WTC11 (cell line): Measurements from ENCODE around the gene SOS2. TPM values are rescaled to one million over a fixed set of nuclear protein-coding genes. Genes with fewer than 3 reads are reported as not detected.

ENCODE experiments used
- ATAC-seq: fragments of 200-7000 bp; cut with Tn5 transposase; 2 replicates; pipeline ENCODE4 v1.10.0; 2021; ENCODE audit warnings: mild to moderate bottlenecking, moderate library complexity
- CTCF ChIA-PET: fragments of 300-600 bp; sonication (Branson Sonifier 250); formaldehyde crosslinking; loops from one replicate; lab custom pipeline; 2021; ENCODE audit warnings: antibody characterized with exemption; lab: Charles Lee
- POLR2A ChIA-PET: fragments of 350-600 bp; sonication (Branson Sonifier 250); formaldehyde crosslinking; loops from one replicate; lab custom pipeline; 2021; ENCODE audit warnings: antibody characterized with exemption; lab: Charles Lee
- DNase-seq: peaks from one replicate; pipeline ENCODE4 v3.0.0; 2021; ENCODE audit warnings: low spot score
- H3K27ac Mint-ChIP-seq: 2 replicates; pipeline ENCODE4 v1.8.0; 2021; ENCODE audit warnings: mixed read lengths
- H3K27me3 Mint-ChIP-seq: 2 replicates; pipeline ENCODE4 v1.8.0; 2021; ENCODE audit warnings: low read depth, mild to moderate bottlenecking, moderate library complexity, mixed read lengths
- H3K36me3 Mint-ChIP-seq: 2 replicates; pipeline ENCODE4 v1.8.0; 2021; ENCODE audit warnings: mixed read lengths
- H3K4me1 Mint-ChIP-seq: 2 replicates; pipeline ENCODE4 v1.8.0; 2022; ENCODE audit warnings: mixed read lengths
- H3K4me3 Mint-ChIP-seq: 2 replicates; pipeline ENCODE4 v1.8.0; 2021; ENCODE audit warnings: mild to moderate bottlenecking, moderate library complexity, mixed read lengths
- H3K9me3 Mint-ChIP-seq: 2 replicates; pipeline ENCODE4 v1.8.0; 2021; ENCODE audit warnings: mixed read lengths
- ATF2 ChIP-seq: sonication (generic); formaldehyde crosslinking; IDR thresholded peaks from 2 replicates; pipeline ENCODE4 v1.8.1; 2022; ENCODE audit warnings: low read depth, missing genetic modification reagents, borderline replicate concordance
- ATF6 ChIP-seq: sonication (generic); formaldehyde crosslinking; IDR thresholded peaks from 2 replicates; pipeline ENCODE4 v1.8.1; 2023; ENCODE audit warnings: mild to moderate bottlenecking, missing genetic modification reagents
- CBFB ChIP-seq: sonication (generic); formaldehyde crosslinking; IDR thresholded peaks from 2 replicates; pipeline ENCODE4 v1.8.1; 2022; ENCODE audit warnings: mild to moderate bottlenecking, low read depth, missing genetic modification reagents
- CREM ChIP-seq: sonication (generic); formaldehyde crosslinking; IDR thresholded peaks from 2 replicates; pipeline ENCODE4 v1.8.1; 2022; ENCODE audit warnings: mild to moderate bottlenecking, missing genetic modification reagents, moderate library complexity
- E2F1 ChIP-seq: sonication (generic); formaldehyde crosslinking; IDR thresholded peaks from 2 replicates; pipeline ENCODE4 v1.8.0; 2022; ENCODE audit warnings: mild to moderate bottlenecking, missing genetic modification reagents
- GTF2I ChIP-seq: fragments of 250-450 bp; sonication (Bioruptor Pico); conservative IDR thresholded peaks from 2 replicates; pipeline ENCODE4 v1.4.0; 2021; ENCODE audit warnings: mild to moderate bottlenecking
- KAT7 ChIP-seq: sonication (generic); formaldehyde crosslinking; IDR thresholded peaks from 2 replicates; pipeline ENCODE4 v1.8.1; 2023; ENCODE audit warnings: missing genetic modification reagents, mild to moderate bottlenecking, borderline replicate concordance
- NR2C2 ChIP-seq: sonication (generic); formaldehyde crosslinking; IDR thresholded peaks from 2 replicates; pipeline ENCODE4 v1.8.0; 2022; ENCODE audit warnings: mild to moderate bottlenecking, missing genetic modification reagents
- OVOL2 ChIP-seq: fragments of 250-450 bp; sonication (Bioruptor Pico); IDR thresholded peaks from 2 replicates; pipeline ENCODE4 v1.9.0; 2021; ENCODE audit warnings: mild to moderate bottlenecking, borderline replicate concordance
- PRRX2 ChIP-seq: fragments of 250-450 bp; sonication (Bioruptor Pico); IDR thresholded peaks from 2 replicates; pipeline ENCODE4 v1.8.0; 2021; ENCODE audit warnings: mild to moderate bottlenecking
- SMAD3 ChIP-seq: sonication (generic); formaldehyde crosslinking; IDR thresholded peaks from 2 replicates; pipeline ENCODE4 v1.8.0; 2022; ENCODE audit warnings: missing genetic modification reagents, mild to moderate bottlenecking, borderline replicate concordance
- SP1 ChIP-seq: sonication (generic); formaldehyde crosslinking; conservative IDR thresholded peaks from 2 replicates; pipeline ENCODE4 v1.8.1; 2022; ENCODE audit warnings: missing genetic modification reagents
- ZNF121 ChIP-seq: sonication (generic); formaldehyde crosslinking; IDR thresholded peaks from 2 replicates; pipeline ENCODE4 v1.8.0; 2023; ENCODE audit warnings: missing genetic modification reagents
- ZNF138 ChIP-seq: sonication (generic); formaldehyde crosslinking; conservative IDR thresholded peaks from 2 replicates; pipeline ENCODE4 v1.8.1; 2022; ENCODE audit warnings: mild to moderate bottlenecking, moderate library complexity, missing genetic modification reagents
- ZNF219 ChIP-seq: sonication (generic); formaldehyde crosslinking; IDR thresholded peaks from 2 replicates; pipeline ENCODE4 v1.8.0; 2023; ENCODE audit warnings: missing genetic modification reagents, mild to moderate bottlenecking, borderline replicate concordance
- ZNF396 ChIP-seq: fragments of 250-450 bp; sonication (Bioruptor Pico); IDR thresholded peaks from 2 replicates; pipeline ENCODE4 v1.8.0; 2021; ENCODE audit warnings: mild to moderate bottlenecking, moderate library complexity, borderline replicate concordance
- ZNF425 ChIP-seq: fragments of 250-450 bp; sonication (Bioruptor Pico); conservative IDR thresholded peaks from 2 replicates; pipeline ENCODE4 v1.9.0; 2021; ENCODE audit warnings: mild to moderate bottlenecking
- total RNA-seq: library from RNA; stranded (reverse); gene quantifications from 3 replicates; pipeline ENCODE4 v1.2.3, GENCODE V29; 2021
- TF ChIP-seq, protein P1 (sequence below): sonication (generic); formaldehyde crosslinking; IDR thresholded peaks from 2 replicates; pipeline ENCODE4 v1.8.1; 2022; ENCODE audit warnings: missing genetic modification reagents, borderline replicate concordance
- TF ChIP-seq, protein P2 (sequence below): sonication (generic); formaldehyde crosslinking; IDR thresholded peaks from 2 replicates; pipeline ENCODE4 v1.8.0; 2022; ENCODE audit warnings: mild to moderate bottlenecking, missing genetic modification reagents

Gene SOS2
- total RNA-seq, 1 experiment from 2014 or later: 11.0 TPM

GRCh38 chr14:50210074-50210473 is 21.3 kb downstream of the SOS2 start:
- Mint-ChIP-seq H3K4me3 (no peak overlapping the region), H3K27ac (no peak overlapping the region), H3K4me1 (no peaks in the 10 kb centered on the region), H3K36me3 (no peaks in the 10 kb centered on the region), H3K9me3 (no peaks in the 10 kb centered on the region), H3K27me3 (no peaks in the 10 kb centered on the region)
- ATAC-seq: no peak
- TF ChIP-seq GTF2I (CRISPR knock-in tag) (no peak), KAT7 (no peak), NR2C2 (CRISPR knock-in tag) (no peak), SP1 (no peak), E2F1 (CRISPR knock-in tag) (no peak), PRRX2 (CRISPR knock-in tag) (no peak), ZNF219 (CRISPR knock-in tag) (no peak), ZNF425 (no peak), OVOL2 (CRISPR knock-in tag) (no peak), ZNF138 (CRISPR knock-in tag) (no peak), ATF6 (CRISPR knock-in tag) (no peak), CBFB (CRISPR knock-in tag) (no peak), CREM (CRISPR knock-in tag) (no peak), ATF2 (no peak), ZNF121 (CRISPR knock-in tag) (no peak), ZNF396 (CRISPR knock-in tag) (no peak), SMAD3 (no peak)
- TF ChIP-seq, protein P1, sequence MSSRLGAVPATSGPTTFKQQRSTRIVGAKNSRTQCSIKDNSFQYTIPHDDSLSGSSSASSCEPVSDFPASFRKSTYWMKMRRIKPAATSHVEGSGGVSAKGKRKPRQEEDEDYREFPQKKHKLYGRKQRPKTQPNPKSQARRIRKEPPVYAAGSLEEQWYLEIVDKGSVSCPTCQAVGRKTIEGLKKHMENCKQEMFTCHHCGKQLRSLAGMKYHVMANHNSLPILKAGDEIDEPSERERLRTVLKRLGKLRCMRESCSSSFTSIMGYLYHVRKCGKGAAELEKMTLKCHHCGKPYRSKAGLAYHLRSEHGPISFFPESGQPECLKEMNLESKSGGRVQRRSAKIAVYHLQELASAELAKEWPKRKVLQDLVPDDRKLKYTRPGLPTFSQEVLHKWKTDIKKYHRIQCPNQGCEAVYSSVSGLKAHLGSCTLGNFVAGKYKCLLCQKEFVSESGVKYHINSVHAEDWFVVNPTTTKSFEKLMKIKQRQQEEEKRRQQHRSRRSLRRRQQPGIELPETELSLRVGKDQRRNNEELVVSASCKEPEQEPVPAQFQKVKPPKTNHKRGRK (CRISPR knock-in tag): no peak
- TF ChIP-seq, protein P2, sequence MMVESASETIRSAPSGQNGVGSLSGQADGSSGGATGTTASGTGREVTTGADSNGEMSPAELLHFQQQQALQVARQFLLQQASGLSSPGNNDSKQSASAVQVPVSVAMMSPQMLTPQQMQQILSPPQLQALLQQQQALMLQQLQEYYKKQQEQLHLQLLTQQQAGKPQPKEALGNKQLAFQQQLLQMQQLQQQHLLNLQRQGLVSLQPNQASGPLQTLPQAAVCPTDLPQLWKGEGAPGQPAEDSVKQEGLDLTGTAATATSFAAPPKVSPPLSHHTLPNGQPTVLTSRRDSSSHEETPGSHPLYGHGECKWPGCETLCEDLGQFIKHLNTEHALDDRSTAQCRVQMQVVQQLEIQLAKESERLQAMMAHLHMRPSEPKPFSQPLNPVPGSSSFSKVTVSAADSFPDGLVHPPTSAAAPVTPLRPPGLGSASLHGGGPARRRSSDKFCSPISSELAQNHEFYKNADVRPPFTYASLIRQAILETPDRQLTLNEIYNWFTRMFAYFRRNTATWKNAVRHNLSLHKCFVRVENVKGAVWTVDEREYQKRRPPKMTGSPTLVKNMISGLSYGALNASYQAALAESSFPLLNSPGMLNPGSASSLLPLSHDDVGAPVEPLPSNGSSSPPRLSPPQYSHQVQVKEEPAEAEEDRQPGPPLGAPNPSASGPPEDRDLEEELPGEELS (CRISPR knock-in tag): no peak
- CTCF ChIA-PET: interaction anchor here (1.2 kb wide), 1 partner anchor 358 kb away, joined by 4 read pairs; the partner anchor contains the start of gene NEMF
- POLR2A ChIA-PET: no interaction called here
- no peak for DNase-seq
